PC-3 (cell line): Measurements from ENCODE around the gene CFAP161. TPM values are rescaled to one million over a fixed set of nuclear protein-coding genes. Genes with fewer than 3 reads are reported as not detected.

Experiments used
- ATAC-seq: fragments of 200-7000 bp; cut with Tn5 transposase; 2 replicates; pipeline ENCODE4 v1.9.1; 2020; ENCODE audit warnings: mild to moderate bottlenecking, moderate library complexity
- BruUV-seq: library from RNA; stranded (reverse); fragments of 400-500 nt; replicated peaks from 2 replicates; lab custom pipeline; 2021; lab: Mats Ljungman, UMichigan
- CTCF ChIA-PET: fragments of 300-600 bp; sonication (Branson Sonifier 250); formaldehyde crosslinking; loops from one replicate; lab custom pipeline; 2022; ENCODE audit warnings: antibody characterized with exemption; lab: Charles Lee
- POLR2A ChIA-PET: fragments of 300-600 bp; sonication (Branson Sonifier 250); formaldehyde crosslinking; loops from one replicate; lab custom pipeline; 2022; ENCODE audit warnings: antibody characterized with exemption; ENCODE audit not compliant: unreplicated experiment; lab: Charles Lee
- DNase-seq: peaks from one replicate; pipeline ENCODE4 v3.0.0-alpha.2; 2015
- H2AFZ ChIP-seq: fragments of 300-600 bp; sonication (generic); 2 replicates; pipeline ENCODE4 v1.6.0; 2016; ENCODE audit warnings: antibody characterized with exemption, low read length
- H3F3A ChIP-seq: fragments of 300-600 bp; sonication (generic); one replicate; pipeline ENCODE4 v1.6.0; 2017; ENCODE audit warnings: antibody characterized with exemption, low read length, control low read depth, mild to moderate bottlenecking; ENCODE audit not compliant: unreplicated experiment
- H3K27ac ChIP-seq: fragments of 300-600 bp; sonication (generic); 2 replicates; pipeline ENCODE4 v1.5.1; 2016; ENCODE audit warnings: mild to moderate bottlenecking, low read length
- H3K27me3 ChIP-seq: fragments of 300-600 bp; sonication (generic); 2 replicates; pipeline ENCODE4 v1.6.1; 2016; ENCODE audit warnings: low read length, mixed read lengths
- H3K36me3 ChIP-seq: fragments of 300-600 bp; sonication (generic); 2 replicates; pipeline ENCODE4 v1.6.1; 2016; ENCODE audit warnings: low read depth, mixed run types, low read length, mixed read lengths
- H3K4me1 ChIP-seq: fragments of 300-600 bp; sonication (generic); 2 replicates; pipeline ENCODE4 v1.5.1; 2016; ENCODE audit warnings: low read length; ENCODE audit not compliant: insufficient read depth
- H3K4me2 ChIP-seq: fragments of 300-600 bp; sonication (generic); 2 replicates; pipeline ENCODE4 v1.6.0; 2016; ENCODE audit warnings: low read length
- H3K4me3 ChIP-seq: fragments of 300-600 bp; sonication (generic); 2 replicates; pipeline ENCODE4 v1.5.1; 2016; ENCODE audit warnings: mild to moderate bottlenecking, low read length, mixed read lengths
- H3K79me2 ChIP-seq: fragments of 300-600 bp; sonication (generic); 2 replicates; pipeline ENCODE4 v1.6.1; 2017; ENCODE audit warnings: low read length, mixed read lengths
- H3K9ac ChIP-seq: fragments of 300-600 bp; sonication (generic); 2 replicates; pipeline ENCODE4 v1.6.0; 2016; ENCODE audit warnings: mild to moderate bottlenecking, low read length
- H3K9me2 ChIP-seq: fragments of 300-600 bp; sonication (generic); replicated peaks from 2 replicates; pipeline ENCODE4 v1.6.1; 2016; ENCODE audit warnings: mixed run types, low read length, mixed read lengths
- H3K9me3 ChIP-seq: fragments of 300-600 bp; sonication (generic); 2 replicates; pipeline ENCODE4 v1.6.1; 2016; ENCODE audit warnings: low read length, mixed read lengths
- H4K20me1 ChIP-seq: fragments of 300-600 bp; sonication (generic); 2 replicates; pipeline ENCODE4 v1.6.1; 2016; ENCODE audit warnings: low read length, mixed read lengths
- EZH2 ChIP-seq: fragments of 300-600 bp; sonication (generic); IDR thresholded peaks from one replicate; pipeline ENCODE4 v1.6.1; 2017; ENCODE audit warnings: antibody characterized with exemption, mild to moderate bottlenecking, low read length; ENCODE audit not compliant: unreplicated experiment
- EZH2phosphoT487 ChIP-seq: fragments of 300-600 bp; sonication (generic); IDR thresholded peaks from 2 replicates; pipeline ENCODE4 v1.6.1; 2018; ENCODE audit warnings: mild to moderate bottlenecking, antibody characterized with exemption, low read length, borderline replicate concordance
- intact Hi-C: fragments of 100-400 bp; cut with micrococcal nuclease; formaldehyde crosslinking; loops from 2 replicates; pipeline ENCODE4 v1.9.0; 2023
- total RNA-seq: library from RNA; depleted of rRNA; stranded (reverse); fragments of >200 nt; gene quantifications from 2 replicates; pipeline ENCODE4 v1.2.3, GENCODE V29; 2014
- TF ChIP-seq, protein P1 (sequence below): fragments of 300-600 bp; sonication (generic); conservative IDR thresholded peaks from 2 replicates; pipeline ENCODE4 v1.5.1; 2017; ENCODE audit warnings: antibody characterized with exemption, low read depth, mild to moderate bottlenecking, low read length

Gene CFAP161
- total RNA-seq, 1 experiment from 2014 or later: 0.55 TPM

DNA sequence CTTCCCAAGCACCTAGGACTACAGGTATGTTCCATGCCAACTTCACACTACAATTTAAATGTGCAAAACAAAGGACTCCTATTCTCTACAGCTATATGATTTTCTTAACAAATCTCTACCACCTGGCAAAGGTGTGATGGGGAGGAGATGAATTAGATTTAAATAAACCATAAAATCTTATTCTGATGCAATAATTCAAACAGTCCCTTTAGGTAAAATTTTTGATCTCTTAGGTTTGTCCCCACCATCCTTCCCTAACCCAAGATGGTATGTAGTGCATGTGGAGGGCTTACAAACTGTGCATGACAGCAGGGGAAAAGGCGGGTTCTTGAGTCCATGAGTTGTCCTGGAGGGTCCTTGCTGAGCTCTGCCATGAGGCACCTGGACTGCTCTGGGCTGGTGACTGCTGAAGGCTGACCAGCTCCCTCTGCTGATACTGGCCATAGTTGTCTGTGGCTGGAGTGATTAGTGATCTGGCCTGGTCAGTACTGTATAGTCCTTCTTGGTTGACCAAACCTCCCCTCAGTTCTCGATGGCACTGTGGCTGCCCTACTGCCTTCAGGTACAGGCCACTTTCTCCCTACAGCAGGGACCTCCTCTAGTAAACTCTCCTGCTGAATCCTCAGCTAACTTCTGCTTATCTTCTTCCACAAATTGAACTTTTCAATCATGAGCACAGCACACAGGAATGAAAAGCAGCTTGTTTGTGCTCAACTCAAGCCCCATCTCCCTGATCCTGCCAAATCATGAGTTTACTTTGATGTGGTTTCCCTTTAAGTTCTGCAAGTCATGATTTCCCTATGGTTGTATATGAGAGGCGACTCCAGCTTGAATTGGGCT is 30.1 kb downstream of the CFAP161 start:
- Histone ChIP-seq H3K9me2 (no peaks in the 10 kb centered on the region), H3K79me2 (no peaks in the 10 kb centered on the region), H3K4me3 (no peak overlapping the region), H3K9ac (no peak overlapping the region), H3K36me3 (no peaks in the 10 kb centered on the region), H3K27ac (no peak overlapping the region), H3K4me1 (no peaks in the 10 kb centered on the region), H4K20me1 (no peaks in the 10 kb centered on the region), H3K4me2 (no peak overlapping the region), H2AFZ (no peak overlapping the region), H3K9me3 (no peaks in the 10 kb centered on the region), H3K27me3 (no peaks in the 10 kb centered on the region), H3F3A (no peaks in the 10 kb centered on the region)
- no TSS peak for BruUV-seq
- DNase-seq (no peak), ATAC-seq (peak; percentile 50)
- ChIA-PET POLR2A (interaction anchor here (0.6 kb wide), 1 partner anchor 11 kb away, joined by 3 read pairs; no protein-coding TSS in a partner anchor), CTCF (interaction anchor here (0.9 kb wide), 1 partner anchor 102 kb away, joined by 4 read pairs; no protein-coding TSS in a partner anchor)
- intact Hi-C loops: no loop called here
- TF ChIP-seq, protein P1, sequence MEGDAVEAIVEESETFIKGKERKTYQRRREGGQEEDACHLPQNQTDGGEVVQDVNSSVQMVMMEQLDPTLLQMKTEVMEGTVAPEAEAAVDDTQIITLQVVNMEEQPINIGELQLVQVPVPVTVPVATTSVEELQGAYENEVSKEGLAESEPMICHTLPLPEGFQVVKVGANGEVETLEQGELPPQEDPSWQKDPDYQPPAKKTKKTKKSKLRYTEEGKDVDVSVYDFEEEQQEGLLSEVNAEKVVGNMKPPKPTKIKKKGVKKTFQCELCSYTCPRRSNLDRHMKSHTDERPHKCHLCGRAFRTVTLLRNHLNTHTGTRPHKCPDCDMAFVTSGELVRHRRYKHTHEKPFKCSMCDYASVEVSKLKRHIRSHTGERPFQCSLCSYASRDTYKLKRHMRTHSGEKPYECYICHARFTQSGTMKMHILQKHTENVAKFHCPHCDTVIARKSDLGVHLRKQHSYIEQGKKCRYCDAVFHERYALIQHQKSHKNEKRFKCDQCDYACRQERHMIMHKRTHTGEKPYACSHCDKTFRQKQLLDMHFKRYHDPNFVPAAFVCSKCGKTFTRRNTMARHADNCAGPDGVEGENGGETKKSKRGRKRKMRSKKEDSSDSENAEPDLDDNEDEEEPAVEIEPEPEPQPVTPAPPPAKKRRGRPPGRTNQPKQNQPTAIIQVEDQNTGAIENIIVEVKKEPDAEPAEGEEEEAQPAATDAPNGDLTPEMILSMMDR: no peak
- TF ChIP-seq EZH2phosphoT487 (no peak), EZH2 (no peak)

DNA sequence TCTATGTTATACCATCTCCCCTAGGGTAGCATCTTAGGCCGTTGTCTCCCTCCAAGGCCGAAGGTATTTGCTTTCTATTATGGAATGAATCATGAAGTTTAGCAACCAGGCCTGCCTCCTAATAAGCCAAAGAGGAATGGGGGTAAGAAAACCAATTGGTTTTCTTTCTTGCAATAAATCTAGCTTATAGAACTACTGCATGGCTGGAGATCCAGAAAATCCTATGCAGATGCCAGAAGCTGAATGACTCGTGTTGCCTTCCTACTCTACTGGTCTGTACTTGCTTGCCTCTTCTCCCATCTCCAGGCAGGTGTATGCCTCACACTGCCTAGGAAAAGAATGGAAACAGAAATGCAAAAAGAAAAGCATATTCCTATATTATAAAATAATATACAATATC is 31.5 kb downstream of the CFAP161 start:
- ATAC-seq: no peak
- no TSS peak for BruUV-seq
- CTCF ChIA-PET: no interaction called here

More for the DNA sequence above, 31.5 kb downstream of the CFAP161 start:
- no peak overlapping the region for H3K4me3 ChIP-seq
- H4K20me1 ChIP-seq: no peaks in the 10 kb centered on the region
- intact Hi-C loops: no loop called here
- H2AFZ ChIP-seq: no peak overlapping the region
- TF ChIP-seq, protein P1: no peak
- TF ChIP-seq EZH2phosphoT487 (no peak), EZH2 (no peak)
- H3K36me3 ChIP-seq: no peaks in the 10 kb centered on the region
- no peak overlapping the region for H3K4me2 ChIP-seq
- no peak overlapping the region for H3K9ac ChIP-seq
- H3K9me2 ChIP-seq: no peaks in the 10 kb centered on the region
- POLR2A ChIA-PET: no interaction called here
- no peak for DNase-seq
- H3K79me2 ChIP-seq: no peaks in the 10 kb centered on the region
- H3F3A ChIP-seq: no peaks in the 10 kb centered on the region
- H3K9me3 ChIP-seq: no peaks in the 10 kb centered on the region
- no peaks in the 10 kb centered on the region for H3K4me1 ChIP-seq
- H3K27me3 ChIP-seq: no peaks in the 10 kb centered on the region
- H3K27ac ChIP-seq: no peak overlapping the region
